Stimulated activated CD4-positive, alpha-beta T cell treated with anti-CD3 and anti-CD28 coated beads, Interleukin-12 subunit alpha, Interleukin-12 subunit beta, amount 100 ng/mL, for 24 hours (primary cell): ENCODE measurements around the gene HSD17B12.

Experiments
- DNase-seq, 2 experiments: peaks; one replicate each; pipeline ENCODE4 v3.0.0-alpha.2; 2020; ENCODE audit warnings: low read depth in 2 of 2

Gene HSD17B12

DNA sequence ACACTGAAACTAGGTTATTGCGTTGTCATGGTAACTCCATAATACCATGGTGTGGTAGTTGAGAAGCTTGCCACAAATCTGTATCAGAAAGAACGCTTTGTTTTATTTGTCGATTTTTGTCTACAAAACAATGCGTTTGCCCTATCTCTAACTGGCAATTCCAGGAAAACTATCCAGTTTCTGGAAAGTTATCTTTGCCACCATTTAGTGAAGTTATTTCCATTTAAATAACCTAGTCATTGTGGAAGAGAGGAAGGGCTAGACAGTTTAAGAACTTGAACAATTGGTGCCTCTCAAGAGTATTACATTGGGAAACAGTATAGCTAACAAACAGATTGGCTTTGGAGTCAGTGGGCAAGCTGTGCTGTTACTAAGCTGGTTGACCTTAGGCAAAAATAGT lies 7.9 kb downstream of the HSD17B12 start:
- DNase-seq = no peak

DNA sequence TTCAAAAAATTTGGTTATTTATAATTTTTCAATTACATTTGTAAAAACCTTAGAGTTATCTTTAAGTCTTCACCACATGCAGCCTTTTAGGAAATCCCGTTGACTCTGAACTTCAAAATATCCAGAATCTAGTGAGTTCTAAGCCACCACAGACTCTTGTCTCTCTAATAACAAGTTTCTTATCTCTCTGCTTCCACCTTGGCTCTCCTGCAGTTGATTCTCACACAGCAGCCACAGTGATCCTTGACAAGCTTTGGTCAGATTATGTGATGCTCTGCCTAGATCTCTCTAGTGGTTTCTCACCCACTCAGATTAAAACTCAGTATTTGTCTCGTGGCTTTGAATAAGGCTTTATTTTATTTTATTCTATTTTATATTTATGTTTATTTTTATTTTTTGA lies 8.6 kb downstream of the HSD17B12 start:
- DNase-seq = no peak

GRCh38 chr11:43690929-43691725 lies 10.6 kb downstream of the HSD17B12 start:
- no peak for DNase-seq

DNA sequence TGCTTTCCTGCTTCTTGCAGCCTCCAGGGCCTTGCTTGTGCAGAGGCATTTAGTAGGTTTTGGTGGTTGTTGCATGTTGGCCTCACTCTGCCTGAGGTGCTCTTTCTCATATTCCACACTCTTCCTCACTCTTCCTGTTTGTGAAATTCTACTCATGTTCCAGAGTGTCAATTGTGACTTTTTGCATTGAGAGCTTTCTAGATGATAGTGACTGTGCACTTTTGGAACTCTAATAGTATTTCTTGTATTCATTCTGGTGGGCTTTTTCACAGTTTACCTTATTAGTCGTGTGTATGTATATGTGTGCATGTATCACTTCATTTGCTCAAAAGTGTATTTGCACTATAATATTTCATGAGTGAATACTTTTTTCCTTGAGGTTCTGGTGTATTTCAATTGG lies 11.3 kb downstream of the HSD17B12 start:
- no peak for DNase-seq

- no peak for DNase-seq
Observed at GRCh38 chr11:43693069-43693468, 12.5 kb downstream of the HSD17B12 start.

GRCh38 chr11:43693731-43694130 lies 13.2 kb downstream of the HSD17B12 start:
- DNase-seq = no peak

- no peak for DNase-seq
Observed at GRCh38 chr11:43694477-43694876, 13.9 kb downstream of the HSD17B12 start.

GRCh38 chr11:43697679-43698078 lies 17.1 kb downstream of the HSD17B12 start:
- no peak for DNase-seq

GRCh38 chr11:43699870-43700269 lies 19.3 kb downstream of the HSD17B12 start:
- no peak for DNase-seq

GRCh38 chr11:43706631-43707030 lies 26.1 kb downstream of the HSD17B12 start:
- DNase-seq = no peak

- DNase-seq = no peak
Observed at GRCh38 chr11:43708776-43709175, 28.2 kb downstream of the HSD17B12 start.

DNA sequence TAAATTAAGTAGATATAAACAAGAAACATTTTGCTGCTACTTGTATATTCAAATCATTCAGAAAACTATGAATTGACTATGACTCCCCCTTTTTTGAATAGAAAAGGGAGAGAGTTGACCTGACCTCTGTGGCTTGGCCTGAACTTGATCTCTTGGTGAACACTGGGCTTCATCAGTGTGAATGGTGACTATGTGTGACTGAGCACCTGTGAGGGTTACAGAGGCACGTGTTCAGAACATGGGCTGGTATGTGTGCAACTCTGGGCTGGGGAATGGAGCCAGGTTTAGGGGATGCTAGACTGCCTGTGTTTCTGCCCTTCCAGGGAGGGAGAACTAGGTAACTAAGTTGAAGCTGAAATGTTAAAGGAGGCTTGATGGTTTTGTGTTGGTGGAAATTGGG lies 29.2 kb downstream of the HSD17B12 start:
- no peak for DNase-seq

DNA sequence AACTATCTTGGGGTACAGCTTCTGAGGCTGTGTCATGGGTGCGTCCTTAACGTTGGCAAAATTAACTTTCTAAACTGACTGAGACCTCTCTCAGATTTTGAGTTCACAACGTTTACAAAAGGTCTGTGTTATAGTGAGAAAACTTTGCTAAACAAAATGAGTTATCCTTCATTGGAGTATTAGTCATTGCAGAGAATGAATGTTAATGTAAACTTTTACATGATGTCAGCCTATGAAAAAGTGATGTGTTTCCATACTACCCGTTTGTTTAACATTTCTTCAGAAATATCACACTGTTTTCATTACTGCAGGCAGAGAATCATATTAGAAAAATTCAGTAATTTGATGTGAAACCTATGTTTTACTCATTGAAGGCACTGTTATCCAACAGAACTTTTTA lies 32.1 kb downstream of the HSD17B12 start:
- DNase-seq = no peak

DNA sequence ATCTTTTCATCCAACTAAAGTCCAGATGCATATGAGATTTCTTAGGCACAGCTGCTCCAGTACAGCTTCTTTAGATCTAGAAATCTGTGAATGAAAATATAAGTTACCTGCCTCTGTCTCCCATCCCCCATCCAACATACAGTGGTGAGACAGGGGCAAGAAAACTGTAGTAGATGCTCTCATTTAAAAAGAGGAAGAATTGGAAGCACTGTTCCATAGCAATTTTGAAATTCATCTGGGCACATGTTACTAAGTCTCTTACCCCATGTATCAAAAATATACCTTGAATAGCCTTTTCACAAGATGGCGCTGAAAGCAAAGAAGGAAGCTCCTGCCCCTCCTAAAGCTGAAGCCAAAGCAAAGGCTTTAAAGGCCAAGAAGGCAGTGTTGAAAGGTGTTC lies 37.8 kb downstream of the HSD17B12 start:
- no peak for DNase-seq

DNA sequence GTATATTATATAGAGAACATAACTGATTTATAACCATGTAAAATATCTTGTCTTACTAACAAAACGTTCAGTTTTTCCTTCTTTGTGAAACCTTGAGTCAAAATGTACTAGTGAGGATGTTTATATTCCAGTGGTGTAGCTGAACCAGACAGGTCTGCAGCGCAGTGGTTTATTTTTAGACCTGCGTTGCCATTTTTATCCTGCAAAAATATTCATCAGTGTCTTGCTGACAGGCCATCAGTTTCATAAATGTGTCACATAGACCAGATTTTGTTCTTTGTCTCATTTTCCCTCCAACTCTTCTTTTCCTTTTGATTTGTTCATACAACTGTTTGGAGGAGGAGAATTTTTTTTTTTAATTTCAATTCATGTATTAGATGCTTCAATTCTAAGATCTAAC lies 43.1 kb downstream of the HSD17B12 start:
- no peak for DNase-seq

DNA sequence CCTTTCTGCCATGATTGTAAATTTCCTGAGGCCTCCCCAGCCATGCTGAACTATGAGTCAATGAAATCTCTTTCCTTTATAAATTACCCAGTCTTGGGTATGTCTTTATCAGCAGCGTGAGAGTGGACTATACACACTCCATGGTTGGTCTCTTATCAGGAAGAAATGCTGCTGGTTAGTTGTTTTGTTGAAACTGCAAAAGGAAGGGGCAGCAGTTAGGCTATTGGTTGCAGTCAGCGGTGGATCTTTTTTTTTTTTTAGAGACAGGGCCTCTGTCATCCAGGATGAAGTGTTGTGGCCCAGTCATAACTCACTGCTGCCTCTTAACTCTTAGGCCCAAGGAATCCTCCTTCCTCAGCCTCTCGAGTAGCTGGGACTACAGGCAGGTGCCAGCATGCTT lies 51.7 kb downstream of the HSD17B12 start:
- DNase-seq = no peak

- DNase-seq = no peak
Observed at GRCh38 chr11:43734256-43734655, 53.7 kb downstream of the HSD17B12 start.

GRCh38 chr11:43735115-43735514 lies 54.6 kb downstream of the HSD17B12 start:
- DNase-seq = no peak

DNA sequence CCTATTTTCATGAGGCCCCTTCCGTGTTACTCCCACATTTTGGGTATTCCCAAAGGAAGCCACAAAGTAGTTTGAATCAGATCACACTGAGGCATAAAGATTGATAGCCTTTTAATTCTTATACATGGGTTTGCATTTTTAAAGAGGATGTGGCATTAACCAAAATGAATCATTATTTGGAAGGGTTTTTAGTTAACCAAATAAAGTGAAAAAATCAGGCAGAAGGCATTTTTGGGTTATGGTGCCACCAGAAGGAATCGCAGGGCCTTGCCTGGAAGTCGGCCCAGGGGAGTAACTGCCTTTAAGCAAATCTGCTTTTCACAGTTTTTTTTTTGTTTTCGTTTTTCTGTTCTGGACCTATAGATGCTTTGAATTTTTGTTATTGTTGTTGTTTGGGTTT lies 55.4 kb downstream of the HSD17B12 start:
- no peak for DNase-seq

DNA sequence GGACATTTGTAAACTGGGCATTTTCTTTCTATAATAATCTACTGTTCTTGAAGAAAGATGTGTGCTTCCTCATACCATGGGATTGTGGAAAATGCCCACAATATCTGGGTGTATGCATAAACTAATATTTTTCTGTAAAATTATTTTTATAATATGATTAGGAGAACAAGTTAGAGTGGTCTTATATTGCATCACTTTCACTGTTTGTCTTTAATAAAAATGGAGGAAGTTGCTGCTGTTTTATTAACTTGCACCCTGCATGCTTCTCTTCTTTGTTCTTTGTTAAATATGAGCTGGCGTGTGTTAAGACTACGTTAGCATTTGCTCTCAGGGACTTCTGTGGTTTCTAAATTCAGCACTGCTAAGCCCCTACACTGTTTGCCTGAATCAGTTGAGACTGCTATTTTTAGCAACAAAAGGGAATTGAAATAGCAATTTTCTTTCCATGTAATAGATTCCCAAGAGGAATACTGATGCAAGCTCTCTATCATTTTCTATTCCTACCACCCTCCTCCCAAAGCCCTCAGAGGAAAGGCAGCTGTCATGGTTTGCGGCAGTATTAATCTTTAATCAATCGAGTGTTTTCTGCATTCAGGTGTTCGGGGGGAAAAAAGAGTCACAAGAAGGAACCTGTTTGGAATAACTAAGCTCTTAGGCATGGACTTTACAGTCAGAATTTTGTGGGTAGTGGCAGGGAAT lies 56.1 kb downstream of the HSD17B12 start:
- DNase-seq = no peak

GRCh38 chr11:43737201-43737590 lies 56.7 kb downstream of the HSD17B12 start:
- DNase-seq = no peak

DNA sequence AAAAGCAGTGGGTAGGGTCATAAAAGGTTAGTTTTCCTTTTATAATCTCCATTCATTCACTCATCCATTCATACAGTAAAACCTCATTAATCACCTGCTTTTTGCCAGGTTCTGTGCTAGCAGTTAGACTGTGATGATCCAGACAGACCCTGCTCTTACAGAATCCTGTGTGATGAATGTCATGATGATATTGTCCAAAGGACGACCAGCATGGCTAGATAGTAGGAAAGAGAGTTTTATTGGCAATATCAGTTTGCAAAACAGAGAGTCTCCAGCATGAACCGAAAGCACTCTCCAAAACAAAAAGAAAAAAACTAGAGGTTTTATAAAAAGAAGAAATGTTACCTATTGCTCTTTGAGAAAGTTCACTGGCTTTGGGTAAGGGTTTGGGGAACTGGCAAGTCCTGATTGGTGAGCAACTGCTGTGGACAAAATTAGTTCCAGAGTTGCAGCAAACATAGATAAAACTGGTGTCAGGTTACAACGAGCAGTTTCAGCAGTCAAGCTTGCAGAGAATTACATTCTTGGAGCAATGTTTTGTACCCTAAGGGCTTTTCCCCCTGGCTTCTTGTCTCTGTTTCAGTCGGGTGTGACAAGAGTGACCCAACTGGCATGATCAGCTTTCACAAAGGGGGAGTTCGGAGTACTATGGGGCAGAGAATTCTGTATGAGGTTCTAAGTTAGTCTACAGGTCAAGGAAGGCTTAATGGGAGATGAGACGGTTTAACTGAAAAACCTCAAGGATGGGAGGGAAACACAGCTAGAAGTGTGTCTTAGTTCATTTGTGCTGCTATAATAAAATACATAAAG lies 58.3 kb downstream of the HSD17B12 start:
- no peak for DNase-seq

- no peak for DNase-seq
Observed at GRCh38 chr11:43746670-43747069, 66.1 kb downstream of the HSD17B12 start.
